Measurements from ENCODE around the gene NBEA.

GRCh38 chr13:35485424-35485823, 543.4 kb downstream of the NBEA start:
- no peak for TF ChIP-seq POLR2A (IDR thresholded peaks at IDR 0.05)
- no peak for TF ChIP-seq CTCF (IDR thresholded peaks at IDR 0.05)

Measured in thyroid gland (tissue), 4 donors.